Right lobe of liver (tissue), 6 donors: ENCODE measurements around the gene GCC2. TPM values are rescaled to one million over a fixed set of nuclear protein-coding genes. Genes with fewer than 3 reads are reported as not detected.
"Not testable (repeated sequence)": the region's sequence is repeated elsewhere in the genome, so short reads cannot be mapped to it uniquely, and the experiment has no call there.

Experiments
- ATAC-seq, 4 donors: fragments of 200-7000 bp; cut with Tn5 transposase; one replicate each; pipeline ENCODE4 v1.9.1; 2020; ENCODE audit warnings: mild to moderate bottlenecking in 4 of 4, moderate library complexity in 4 of 4
- DNase-seq, 3 donors: peaks; one replicate each; pipeline ENCODE4 v3.0.0-alpha.2; 2020
- H3K27ac ChIP-seq, 3 donors: fragments of 200-600 bp; one replicate each; pipeline ENCODE4 v1.8.0; 2022
- H3K27me3 ChIP-seq, 2 donors: fragments of 200-600 bp; one replicate each; pipeline ENCODE4 v1.8.0; 2022
- H3K36me3 ChIP-seq, 4 donors: fragments of 200-600 bp; sonication (generic) in 1 of 4; one replicate each; pipeline versions ENCODE4 v1.5.1 to v1.8.0; 2017 to 2022; ENCODE audit warnings: control low read depth in 1 of 4
- H3K4me1 ChIP-seq, 4 donors: fragments of 200-600 bp; sonication (generic) in 1 of 4; one replicate each; pipeline versions ENCODE4 v1.5.1 to v1.8.0; 2017 to 2022; ENCODE audit warnings: control low read depth in 1 of 4
- H3K4me3 ChIP-seq, 3 donors: fragments of 200-600 bp; one replicate each; pipeline ENCODE4 v1.8.0; 2022
- H3K9me3 ChIP-seq, 4 donors: fragments of 200-600 bp; sonication (generic) in 1 of 4; one replicate each; pipeline versions ENCODE4 v1.5.1 to v1.8.0; 2017 to 2022; ENCODE audit warnings: control low read depth in 1 of 4
- CTCF ChIP-seq, 4 donors: fragments of 200-600 bp in 3 of 4; fragments of 450-650 bp in 1 of 4; IDR thresholded peaks; one replicate each; pipeline versions ENCODE4 v1.5.1 to v1.8.0; 2016 to 2022; ENCODE audit warnings: antibody characterized with exemption in 4 of 4, mild to moderate bottlenecking in 2 of 4
- POLR2A ChIP-seq: fragments of 450-650 bp; IDR thresholded peaks from one replicate; pipeline ENCODE4 v1.6.1; 2017; ENCODE audit warnings: antibody characterized with exemption, mild to moderate bottlenecking
- WGBS: methylation state at CpG from one replicate; pipeline ENCODE4 v1.1.6; 2018; ENCODE audit warnings: low coverage, low lambda C conversion rate; ENCODE audit not compliant: insufficient coverage; ENCODE audit errors: missing lambda C conversion rate; 5-methylcytosine and 5-hydroxymethylcytosine counted together
- intact Hi-C, 2 donors: fragments of 100-400 bp; cut with DNase I; formaldehyde crosslinking; loops; one replicate each; pipeline versions ENCODE4 v1.11.2 to v1.14.1; 2022
- small RNA-seq, 2 experiments: library from RNA; depleted of rRNA; stranded (forward); fragments of <200 nt; gene quantifications; one replicate each; pipeline ENCODE3, GENCODE V24; 2016
- total RNA-seq, 6 experiments: library from RNA; depleted of rRNA in 2 of 6; stranded (reverse); fragments of >200 nt in 2 of 6; fragmentation: NEBNext Ultra II Directional in 3 of 6; extraction: Animal tissue kit (Norgen Biotek cat#: 25700) in 3 of 6; gene quantifications; one replicate each; pipeline versions ENCODE4 v1.1.0 to v1.2.4, GENCODE V29; 2016 to 2023
- donor health status: DM: no; HTN: yes; CAD: no.
- donor health status: DM: no; HTN: no; CAD: no.
- donor health status: DM: no; HTN: no; CAD: no.
- donor health status: DM: no; HTN: yes; CAD: no.
- donor health status: DM: no; HTN: yes; CAD: no.

GCC2 gene
- total RNA-seq, 6 experiments from 2014 or later = 11.9 to 24.7 (median 17.7) TPM

- no peak overlapping the region for H3K4me3 ChIP-seq
- TF ChIP-seq POLR2A = no peak
- TF ChIP-seq CTCF (IDR thresholded peaks at IDR 0.05) = no peak
- WGBS = 48% methylated on average over 7 of the region's 7 CpGs
- ATAC-seq (peak; percentile 53 to 93 (median 76)), DNase-seq (no peak)
- no peaks in the 10 kb centered on the region for H3K9me3 ChIP-seq
- H3K27ac ChIP-seq = peak overlapping the region in 2 of 3 donors; percentile 52
- H3K4me1 ChIP-seq = peaks cover 0 to 13% (median 4%) of the 10 kb centered on the region in 4 donors
- no peaks in the 10 kb centered on the region for H3K36me3 ChIP-seq
- intact Hi-C loops = no loop called here
- no peaks in the 10 kb centered on the region for H3K27me3 ChIP-seq
Observed at GRCh38 chr2:108553209-108553919, 104.4 kb downstream of the GCC2 start.

GRCh38 chr2:108554528-108554927 is 105.5 kb downstream of the GCC2 start:
- intact Hi-C loops = no loop called here
- ATAC-seq = peak in 1 of 4 donors; percentile 19
- Histone ChIP-seq H3K4me3 (no peak overlapping the region), H3K36me3 (no peaks in the 10 kb centered on the region), H3K27ac (no peak overlapping the region), H3K4me1 (peaks cover 0 to 13% (median 4%) of the 10 kb centered on the region in 4 donors), H3K27me3 (no peaks in the 10 kb centered on the region), H3K9me3 (no peaks in the 10 kb centered on the region)
- no peak for TF ChIP-seq POLR2A
- TF ChIP-seq CTCF (IDR thresholded peaks at IDR 0.05) = no peak
- DNase-seq = no peak
- WGBS = 69% methylated on average over 4 of the region's 5 CpGs

GRCh38 chr2:108555572-108555971 is 106.6 kb downstream of the GCC2 start:
- H3K4me3 ChIP-seq = no peak overlapping the region
- H3K9me3 ChIP-seq = no peaks in the 10 kb centered on the region
- TF ChIP-seq POLR2A = no peak
- TF ChIP-seq CTCF (IDR thresholded peaks at IDR 0.05) = no peak
- peaks cover 0 to 13% (median 4%) of the 10 kb centered on the region in 4 donors for H3K4me1 ChIP-seq
- 85% methylated on average over 2 of the region's 2 CpGs for WGBS
- ATAC-seq (peak in 1 of 4 donors; percentile 29), DNase-seq (no peak)
- no peaks in the 10 kb centered on the region for H3K36me3 ChIP-seq
- intact Hi-C loops = no loop called here
- no peak overlapping the region for H3K27ac ChIP-seq
- no peaks in the 10 kb centered on the region for H3K27me3 ChIP-seq

- peaks cover 0 to 13% (median 4%) of the 10 kb centered on the region in 4 donors for H3K4me1 ChIP-seq
- intact Hi-C loops, ATAC-seq, H3K36me3 ChIP-seq, H3K27me3 ChIP-seq, DNase-seq, H3K4me3 ChIP-seq, H3K9me3 ChIP-seq, H3K27ac ChIP-seq: not testable (repeated sequence)
- WGBS = 100% methylated on average over 1 of the region's 2 CpGs
Observed at GRCh38 chr2:108556581-108556980, 107.6 kb downstream of the GCC2 start.

Small RNA genes lying within 50 kb of the gene (small RNA-seq; reads per million reads assigned to genes)
- gene SMIM12P1 = 0 reads per million in 2 experiments

Other genes starting within 250 kb of the GCC2 start
- not detected for gene SULT1C3, start 209.2 kb upstream of the GCC2 start, total RNA-seq
- 10 to 100 TPM in 1 of 6 experiments, 1 to 10 TPM in 3, under 1 TPM in 1, not detected in 1; 0.87 to 31.2 (median 2.0) TPM for gene SULT1C2, start 160.3 kb upstream of the GCC2 start, total RNA-seq
- gene SULT1C4, start 71.3 kb upstream of the GCC2 start, total RNA-seq = 1 to 10 TPM in 5 of 6 experiments, under 1 TPM in 1; 0.92 to 2.7 (median 1.4) TPM
- gene LIMS1, start 85.3 kb downstream of the GCC2 start, total RNA-seq = 10 to 100 TPM; 15.7 to 33.0 (median 18.7) TPM